CD4-positive, alpha-beta T cell treated with Interleukin-6 for 4 hours (primary cell): Measurements from ENCODE around the gene DYRK1A.
A peak's percentile ranks its signal among the peaks of the same experiment; 100 is the strongest.
"Not testable (repeated sequence)": the region's sequence is repeated elsewhere in the genome, so short reads cannot be mapped to it uniquely, and the experiment has no call there.

Experiments used
- DNase-seq: peaks from one replicate; pipeline ENCODE4 v3.0.0-alpha.2; 2020; ENCODE audit warnings: mixed read lengths

The DYRK1A gene

DNA sequence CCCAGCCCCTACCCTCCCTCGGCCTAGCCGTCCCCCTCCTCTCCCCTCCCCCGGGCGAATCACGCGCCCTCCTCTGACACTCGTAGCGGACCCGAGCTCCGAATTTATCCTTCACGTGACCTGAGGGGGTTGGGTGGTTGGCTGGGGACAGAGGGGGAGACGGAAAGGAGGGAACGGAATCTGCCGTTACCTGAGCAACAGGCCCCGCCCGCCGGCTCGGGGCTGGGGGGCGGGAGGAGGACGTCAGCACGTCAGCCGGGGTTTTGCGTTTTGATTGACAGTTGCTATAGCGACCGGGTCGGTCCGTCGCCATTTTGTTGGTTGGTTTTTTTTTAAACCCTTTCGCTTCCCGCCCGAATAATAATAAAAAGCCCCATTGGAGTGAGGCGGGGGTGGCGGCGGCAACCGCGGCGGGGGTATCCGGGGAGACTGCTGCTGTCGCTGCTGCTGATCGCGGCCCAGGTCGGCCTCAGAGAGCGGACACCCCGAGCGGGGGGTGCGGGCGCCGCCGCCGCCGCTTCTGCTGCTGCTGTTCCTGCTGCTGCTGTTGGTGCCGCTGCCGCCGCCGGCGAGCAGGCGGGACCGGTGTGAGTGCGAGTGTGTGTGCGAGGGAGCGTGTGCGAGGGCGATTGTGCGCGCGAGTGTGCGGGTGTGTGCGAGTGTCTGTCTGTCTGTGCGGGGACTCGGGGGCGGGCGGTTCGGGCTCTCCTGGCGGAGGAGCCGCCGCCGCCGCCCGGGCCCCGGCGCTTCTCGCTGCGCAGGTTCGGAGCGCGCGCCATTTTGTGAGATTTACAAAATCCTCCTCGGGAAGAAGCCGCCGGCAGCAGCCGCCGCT, at the start of gene DYRK1A:
Gene DYRK1A (plus strand): TSS at position 292 of the 835 bp plus-strand sequence. CDS start 53,602 bp downstream, outside the sequence.
- DNase-seq = peak; percentile 99

DNA sequence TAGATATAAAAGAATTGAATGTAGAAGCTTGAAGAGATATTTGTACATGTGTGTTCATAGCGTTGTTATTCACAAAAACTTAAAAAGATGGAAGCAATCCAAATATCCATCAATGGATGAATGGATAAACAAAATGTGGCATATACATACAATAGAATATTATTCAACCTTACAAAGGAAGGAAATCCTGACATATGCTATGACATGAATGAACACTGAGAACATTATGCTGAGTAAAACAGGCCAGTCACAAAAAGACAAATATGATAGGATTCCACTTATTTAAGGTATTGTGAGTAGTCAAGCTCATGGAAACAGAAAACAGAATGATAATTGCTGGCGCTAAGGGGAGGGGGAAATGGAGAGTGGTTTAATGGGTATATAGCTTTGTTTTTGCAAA, 47.0 kb upstream of the DYRK1A start:
- DNase-seq = no peak

DNA sequence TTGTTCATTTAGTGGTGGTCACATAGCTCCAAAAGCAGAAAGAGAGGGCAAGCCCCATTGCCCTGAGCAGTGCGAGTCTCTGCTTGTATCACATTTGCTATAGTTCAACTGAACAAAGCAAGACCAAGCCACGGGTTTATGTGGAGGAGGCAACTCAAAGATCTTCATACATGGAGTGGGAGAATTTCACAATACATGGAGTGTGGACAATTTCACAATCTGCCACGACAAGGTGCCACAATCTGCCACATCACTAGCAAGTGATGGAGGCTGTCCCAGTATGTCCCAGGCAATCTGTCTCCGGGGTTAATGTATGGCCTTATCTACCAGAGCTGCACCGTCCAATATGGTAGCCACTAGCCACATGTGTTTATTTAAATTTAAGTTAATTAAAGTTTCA, 44.5 kb upstream of the DYRK1A start:
- no peak for DNase-seq

DNA sequence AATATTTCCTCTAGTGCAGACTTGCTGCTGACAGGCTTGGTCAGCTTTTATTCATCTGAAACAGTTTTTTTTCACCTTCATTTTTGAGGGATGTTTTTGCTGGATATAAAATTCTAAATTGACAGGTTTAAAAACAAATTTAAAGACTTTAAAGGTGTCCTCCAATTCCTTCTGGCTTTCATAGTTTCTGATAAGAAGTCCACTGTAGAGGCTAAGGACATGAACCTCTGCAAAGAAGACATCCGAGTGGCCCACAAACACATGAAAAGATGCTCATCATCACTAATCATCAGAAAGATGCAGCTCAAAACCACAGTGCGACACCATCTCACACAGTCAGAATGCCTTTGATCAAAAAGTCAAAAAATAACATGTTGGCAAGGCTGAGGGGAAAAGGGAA, 42.0 kb upstream of the DYRK1A start:
- DNase-seq = no peak

DNA sequence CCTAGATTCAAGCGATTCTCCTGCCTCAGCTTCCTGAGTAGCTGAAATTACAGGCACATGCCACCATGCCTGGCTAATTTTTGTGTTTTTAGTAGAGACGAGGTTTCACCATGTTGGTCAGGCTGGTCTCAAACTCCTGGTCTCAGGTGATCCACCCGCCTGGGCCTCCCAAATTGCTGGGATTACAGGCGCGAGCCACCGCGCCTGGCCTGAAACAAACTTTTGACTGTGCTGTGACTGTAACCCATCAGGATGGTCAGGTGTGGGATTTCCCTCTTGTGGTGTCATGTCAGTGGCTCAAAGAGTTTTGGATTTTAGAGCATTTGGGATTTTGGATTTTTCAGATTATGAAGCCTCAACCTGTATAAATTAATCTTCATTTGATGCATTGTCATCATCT, 38.4 kb upstream of the DYRK1A start:
- DNase-seq = not testable (repeated sequence)

DNA sequence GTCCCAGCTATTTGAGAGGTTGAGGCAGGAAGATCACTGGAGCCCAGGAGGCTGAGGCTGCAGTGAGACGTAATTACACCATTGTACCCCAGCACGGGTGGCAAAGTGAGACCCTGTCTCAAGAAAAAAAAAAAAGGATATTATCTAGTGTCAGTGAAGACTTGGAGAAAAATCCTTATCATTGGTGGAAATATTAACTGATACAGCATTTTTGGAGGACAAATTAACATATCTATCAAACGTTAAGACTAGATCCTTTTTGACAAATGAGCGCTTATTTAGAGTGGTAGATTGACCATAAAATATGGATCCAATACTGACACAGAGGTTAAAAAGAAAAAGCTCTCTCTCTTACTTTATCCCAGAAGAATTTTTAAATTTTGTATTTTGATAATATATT, 35.2 kb upstream of the DYRK1A start:
- no peak for DNase-seq

DNA sequence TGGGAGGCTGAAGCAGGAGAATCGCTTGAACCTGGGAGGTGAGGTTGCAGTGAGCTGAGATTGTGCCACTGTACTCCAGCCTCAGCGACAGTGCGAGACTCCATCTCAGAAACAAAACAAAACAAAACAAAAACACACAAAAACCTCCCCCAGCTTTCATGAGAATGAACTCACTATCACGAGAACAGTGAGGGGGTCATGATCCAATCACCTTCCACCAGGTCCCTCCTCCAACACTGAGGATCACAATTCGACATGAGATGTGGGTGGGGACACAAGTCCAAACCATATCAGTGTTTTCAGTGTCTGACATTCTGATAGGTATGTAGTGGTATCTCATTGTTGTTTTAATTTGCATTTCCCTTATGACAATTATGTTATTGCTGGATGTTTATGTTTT, 31.5 kb upstream of the DYRK1A start:
- DNase-seq = no peak

DNA sequence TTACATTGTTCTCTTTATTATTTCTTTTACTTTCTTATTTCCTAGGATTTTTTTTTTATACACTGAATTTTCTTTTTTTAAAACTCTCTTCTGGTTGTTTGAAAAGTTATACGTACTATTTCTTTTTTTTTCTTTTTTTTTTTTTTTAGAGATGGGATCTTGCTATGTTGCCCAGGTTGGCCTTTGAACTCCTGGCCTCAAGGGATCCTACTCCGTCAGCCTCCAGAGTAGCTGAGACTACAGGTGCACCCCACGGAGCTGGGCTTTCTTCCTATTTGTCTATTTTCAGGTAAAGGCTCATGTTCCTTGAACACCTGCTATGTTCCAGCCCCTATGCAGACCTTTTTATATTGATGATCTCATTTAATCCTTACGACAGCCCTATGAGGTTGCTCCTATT, 29.4 kb upstream of the DYRK1A start:
- DNase-seq = no peak

DNA sequence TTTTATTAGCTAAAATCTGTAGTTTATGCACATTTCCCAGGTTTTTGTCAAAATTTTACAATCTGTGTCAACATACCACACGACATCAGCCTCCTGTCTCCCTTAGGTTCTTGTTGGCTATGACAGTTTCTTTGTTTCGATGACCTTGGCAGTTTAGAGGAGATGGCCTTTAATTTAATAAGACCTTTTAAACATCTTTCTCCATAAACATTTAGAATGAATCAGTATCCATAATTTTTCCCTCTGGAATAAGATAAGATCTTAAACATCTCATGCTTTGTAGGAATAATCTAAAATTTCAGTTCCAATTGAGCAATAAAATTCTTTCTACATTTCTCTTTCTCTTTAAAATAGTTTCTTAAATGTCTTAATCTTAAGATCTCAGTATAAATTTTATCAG, 28.7 kb upstream of the DYRK1A start:
- no peak for DNase-seq

DNA sequence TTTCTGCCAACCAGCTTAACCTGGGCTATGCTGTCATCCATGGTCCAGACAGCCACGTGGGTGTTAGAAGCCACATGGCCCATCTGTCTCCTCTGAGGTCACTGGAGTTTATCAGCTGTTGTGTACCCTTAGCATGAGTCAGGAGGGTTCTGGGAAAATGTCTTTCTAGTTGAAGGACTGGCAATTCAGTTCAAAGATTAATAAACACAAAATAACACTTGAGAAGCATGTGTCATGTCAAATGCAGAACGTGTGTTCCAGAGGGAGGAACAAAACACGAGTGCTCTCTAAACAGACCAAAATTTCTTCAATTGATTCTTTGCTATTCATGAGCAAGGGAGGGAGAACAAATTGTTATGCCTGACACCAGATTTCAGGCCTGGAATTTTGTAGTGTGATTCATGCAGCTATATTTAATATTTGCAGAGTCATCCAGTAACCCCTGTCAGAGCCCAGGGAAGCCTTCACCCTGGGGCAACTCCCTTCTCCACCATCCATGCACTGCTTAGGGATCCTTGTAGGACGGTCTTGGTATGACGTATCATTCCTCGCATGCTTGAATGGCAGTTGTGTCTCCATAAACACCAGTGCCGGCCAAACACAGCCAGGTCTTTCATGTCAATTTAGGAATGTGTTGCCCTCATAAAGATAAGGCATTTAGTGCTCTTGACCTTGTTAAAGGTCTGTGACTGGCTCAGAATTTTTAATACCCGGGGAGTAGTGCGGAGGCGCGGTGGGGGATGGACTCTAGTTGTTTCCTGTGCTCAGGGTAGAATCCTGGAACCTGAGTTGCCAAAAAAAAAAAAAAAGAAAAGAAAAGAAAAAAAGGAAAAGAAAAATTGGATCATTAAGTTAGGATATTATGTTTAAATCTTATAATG, 27.7 kb upstream of the DYRK1A start:
- no peak for DNase-seq

DNA sequence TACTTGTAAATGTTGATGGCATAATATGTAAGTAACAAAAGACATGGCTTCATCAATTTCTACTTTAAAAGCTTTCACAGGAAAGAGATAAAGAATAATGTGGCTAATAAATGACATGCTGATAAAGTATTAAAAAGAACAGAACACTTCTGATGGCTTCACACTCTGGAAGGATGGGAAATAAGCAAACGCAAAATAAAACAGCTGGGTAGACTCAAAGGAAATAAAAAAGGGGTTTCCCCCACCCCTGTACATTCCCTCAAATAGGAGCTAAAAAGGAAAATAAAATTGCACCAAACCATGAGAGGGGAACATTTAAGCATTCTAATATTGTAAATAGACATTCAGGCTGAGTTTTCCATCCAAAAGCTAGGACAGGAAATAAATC, 27.0 kb upstream of the DYRK1A start:
- no peak for DNase-seq

DNA sequence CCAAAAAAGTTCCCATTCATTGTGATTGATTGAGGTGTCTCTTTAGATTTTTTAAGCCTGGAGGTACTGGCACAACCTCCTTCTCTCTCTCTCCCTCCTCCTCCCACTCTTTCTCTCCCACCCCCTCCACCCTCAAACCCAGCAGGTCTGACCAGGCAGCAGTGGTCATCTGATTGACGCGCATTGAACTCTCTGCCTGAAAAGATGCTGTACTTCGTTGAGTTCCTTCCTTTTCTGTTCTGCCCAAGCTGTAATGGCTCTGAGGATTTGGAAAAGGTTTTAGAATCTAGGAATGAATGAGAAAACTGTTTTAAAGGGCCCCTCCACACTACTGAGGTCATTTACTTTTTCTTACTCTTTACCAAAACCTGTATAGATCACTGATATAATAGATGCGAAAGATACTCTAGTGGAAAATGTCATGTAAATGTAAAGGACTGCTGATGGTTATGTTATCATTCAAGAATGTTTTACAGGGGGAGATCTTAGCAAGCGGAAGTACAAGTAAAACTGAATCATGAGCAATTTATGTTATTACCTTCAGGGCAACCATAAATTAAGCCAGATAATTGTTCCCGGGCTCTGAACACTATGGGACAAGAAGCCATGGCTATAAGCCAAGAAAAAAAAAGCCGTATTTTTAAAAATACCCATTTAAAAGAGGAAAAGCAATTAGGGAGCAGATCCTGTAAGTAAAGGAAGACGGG, 25.2 kb upstream of the DYRK1A start:
- no peak for DNase-seq

DNA sequence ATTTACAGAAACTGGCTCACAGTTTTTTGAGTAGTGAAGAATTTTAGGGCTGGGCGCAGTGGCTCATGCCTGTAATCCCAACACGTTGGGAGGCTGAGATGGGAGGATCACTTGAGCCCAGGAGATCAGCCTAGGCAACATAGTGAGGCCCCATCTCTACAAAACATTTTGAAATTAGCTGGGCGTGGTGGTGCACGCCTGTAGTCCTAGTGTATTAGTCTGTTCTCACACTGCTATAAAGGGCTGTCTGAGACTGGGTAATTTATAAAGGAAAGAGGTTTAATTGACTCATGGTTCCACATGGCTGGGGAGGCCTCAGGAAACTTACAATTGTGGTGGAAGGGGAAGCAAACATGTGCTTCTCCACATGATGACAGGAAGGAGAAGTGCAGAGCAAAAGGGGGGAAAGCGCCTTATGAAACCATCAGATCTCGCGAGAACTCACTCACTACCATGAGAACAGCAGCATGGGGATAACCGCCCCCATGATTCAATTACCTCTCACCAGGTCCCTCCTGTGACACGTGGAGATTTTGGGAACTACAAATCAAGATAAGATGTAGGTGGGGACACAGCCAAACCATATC, 24.4 kb upstream of the DYRK1A start:
- no peak for DNase-seq

DNA sequence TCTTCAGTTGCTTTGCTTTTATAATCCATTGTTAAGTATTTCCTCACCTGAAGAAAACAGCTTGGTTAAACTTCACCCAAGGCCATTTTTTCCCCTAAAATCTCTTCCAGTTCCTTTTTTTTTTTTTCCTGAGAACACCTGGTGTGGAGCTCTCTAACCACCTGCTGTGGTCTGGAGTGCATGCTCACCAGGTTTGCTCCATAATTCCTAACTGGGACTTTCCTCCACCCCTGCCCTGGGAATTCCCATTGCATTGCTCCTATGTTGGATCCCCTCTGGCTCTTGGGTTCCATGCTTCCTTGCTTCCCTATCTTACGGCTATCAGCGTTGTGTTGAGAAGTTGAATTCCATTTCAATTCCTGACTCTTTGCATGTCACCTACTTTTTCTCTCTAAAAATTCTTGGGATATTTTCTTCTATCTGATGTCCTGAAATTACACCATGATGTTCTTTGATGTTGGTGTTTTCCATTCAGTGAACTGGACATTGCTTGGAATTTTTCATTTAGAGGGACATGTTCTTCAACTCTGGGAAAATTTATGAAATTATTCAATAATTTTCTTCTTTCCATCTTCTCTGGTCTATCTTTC, 19.6 kb upstream of the DYRK1A start:
- DNase-seq = no peak

DNA sequence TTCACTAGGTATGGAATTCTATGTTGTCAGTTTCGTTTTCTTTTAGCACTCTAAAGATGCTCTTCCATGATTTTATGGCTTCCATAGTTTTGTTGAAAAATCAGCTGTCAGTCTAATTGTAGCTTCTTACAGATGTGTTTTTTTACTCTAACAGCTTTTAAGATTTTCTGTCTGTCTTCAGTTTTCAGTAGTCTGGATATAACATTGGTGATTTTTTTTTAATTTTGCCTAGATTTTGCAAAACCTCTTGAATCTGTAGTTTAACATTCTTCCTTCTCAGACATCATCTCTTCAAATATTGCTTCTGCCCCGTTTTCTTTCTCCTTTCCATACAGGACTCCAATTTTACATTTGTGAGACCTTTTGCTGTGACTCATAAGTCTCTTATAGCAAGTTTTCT, 17.9 kb upstream of the DYRK1A start:
- no peak for DNase-seq

DNA sequence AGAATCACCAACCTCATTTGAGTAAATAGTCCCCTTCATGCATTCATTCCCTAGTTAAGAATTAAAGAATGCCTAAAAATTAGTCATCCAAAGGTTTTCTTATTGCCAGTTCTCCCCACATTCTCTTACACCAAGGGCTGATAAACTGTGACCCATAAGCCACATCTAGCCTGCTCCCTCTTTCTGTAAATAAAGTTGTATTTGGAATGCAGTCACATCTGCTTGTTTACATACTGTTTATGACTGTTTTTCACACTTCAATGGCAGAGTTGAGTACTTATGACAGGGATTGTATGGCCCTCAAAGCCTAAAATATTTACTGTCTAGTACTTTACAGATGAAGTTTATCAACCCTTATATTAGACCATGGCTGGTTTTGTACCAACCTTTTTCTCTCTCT, 16.1 kb upstream of the DYRK1A start:
- no peak for DNase-seq

DNA sequence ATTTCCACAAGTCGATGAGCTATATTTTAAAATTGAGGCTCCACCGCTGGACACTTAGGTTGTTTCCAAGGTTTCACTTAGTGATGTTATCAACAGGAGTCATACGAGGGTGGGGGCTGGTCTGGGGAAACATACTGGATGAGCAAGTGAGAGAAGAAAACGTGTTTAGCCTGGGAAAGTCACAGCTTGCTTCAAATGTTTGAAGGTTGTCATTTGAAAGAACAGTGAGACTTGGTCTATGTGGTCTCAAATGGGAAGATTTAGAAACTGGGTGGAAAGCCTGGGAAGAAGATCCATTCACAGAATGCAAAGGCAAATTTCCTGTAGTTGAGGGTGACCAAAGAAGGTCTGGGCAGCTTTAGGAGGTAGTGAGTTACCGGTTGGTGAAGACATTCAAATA, 9.9 kb upstream of the DYRK1A start:
- no peak for DNase-seq

DNA sequence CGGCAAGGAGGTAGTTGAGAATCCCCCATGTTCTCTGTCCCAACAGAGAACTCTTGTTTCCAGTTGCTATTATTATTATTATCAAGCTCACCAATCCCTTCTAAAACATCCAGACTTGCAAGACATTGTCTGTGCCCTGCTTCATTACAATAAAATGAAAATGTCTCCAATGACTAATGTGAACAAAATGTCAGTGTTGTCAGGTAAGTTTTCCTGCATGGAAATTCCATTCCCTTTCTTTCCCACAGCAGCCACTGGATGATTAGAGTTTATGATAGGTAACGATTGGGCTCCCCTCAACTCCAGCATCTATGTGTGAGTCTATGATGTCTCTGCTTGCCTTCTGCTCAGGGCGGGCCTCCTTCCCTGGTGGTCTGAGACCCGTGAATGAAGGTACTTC, 8.9 kb upstream of the DYRK1A start:
- no peak for DNase-seq

DNA sequence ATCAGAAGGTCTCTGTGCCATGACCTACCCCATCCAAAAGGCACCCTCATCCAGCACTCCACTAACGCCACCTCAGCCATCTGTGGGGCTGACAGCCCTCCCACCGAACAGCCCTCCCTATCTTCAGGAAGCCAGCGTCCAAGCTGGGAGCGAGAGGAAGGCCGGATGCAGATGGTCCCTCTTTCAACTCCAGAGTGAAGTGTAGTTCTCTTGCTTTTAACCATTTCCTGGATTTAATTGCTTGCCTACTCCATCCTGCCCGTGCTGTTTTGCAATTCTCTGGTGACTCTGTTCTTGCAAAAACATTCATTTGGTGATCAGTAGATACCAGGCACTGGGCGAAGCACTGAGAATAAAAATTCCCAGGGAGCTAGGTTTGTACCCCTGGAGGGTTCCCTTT, 8.2 kb upstream of the DYRK1A start:
- DNase-seq = no peak

DNA sequence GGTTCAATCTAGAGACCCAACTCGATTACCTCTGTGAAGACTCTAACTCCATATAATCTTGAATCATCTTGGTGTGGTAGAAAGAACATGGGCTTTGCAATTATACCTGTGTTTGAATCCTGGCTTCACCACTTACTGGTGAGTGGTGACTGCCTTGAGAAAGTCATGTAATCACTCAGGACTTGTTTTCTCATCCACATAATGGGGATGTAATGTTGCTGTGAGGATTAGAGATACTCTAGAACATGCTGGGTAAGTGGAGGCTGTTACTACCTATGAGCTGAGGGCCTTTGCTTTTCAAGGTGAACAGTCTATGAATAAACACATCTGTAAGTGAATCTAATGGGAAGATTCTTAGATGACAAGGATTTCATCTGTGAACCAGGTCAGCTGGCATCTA, 2.6 kb upstream of the DYRK1A start:
- DNase-seq = no peak

DNA sequence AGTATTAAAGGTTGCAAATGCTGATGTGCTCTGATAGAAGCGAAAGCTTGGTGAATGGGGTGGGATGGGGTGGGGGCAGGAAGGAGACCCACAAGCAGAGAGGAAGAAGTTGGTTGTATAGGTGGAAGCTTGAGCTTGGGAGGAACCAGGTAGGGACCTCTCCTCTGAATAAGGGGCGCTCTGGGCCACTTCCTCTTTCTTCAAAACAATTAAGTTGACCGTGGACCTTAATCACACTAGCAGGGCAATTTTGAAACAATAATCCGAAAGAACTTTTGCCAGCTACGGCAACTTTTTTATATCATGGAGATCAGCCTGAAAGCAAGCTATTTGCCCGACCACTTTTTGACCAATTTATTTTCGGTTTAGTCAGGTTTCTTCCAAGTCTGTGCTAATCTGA, 1.9 kb upstream of the DYRK1A start:
- no peak for DNase-seq
